ENCODE data around the gene CFAP46.

GRCh38 chr10:132799865-132800264 is 142.5 kb downstream of the CFAP46 start:
- TF ChIP-seq ARNT (IDR thresholded peaks at IDR 0.05) (no peak), BHLHE40 (IDR thresholded peaks at IDR 0.05; ENCODE audit: borderline replicate concordance) (no peak), TARDBP (IDR thresholded peaks at IDR 0.05) (no peak), PKNOX1 (IDR thresholded peaks at IDR 0.05) (no peak), FOXM1 (IDR thresholded peaks at IDR 0.05; ENCODE audit: borderline replicate concordance) (no peak), FOXA1 (IDR thresholded peaks at IDR 0.05) (no peak), SUZ12 (IDR thresholded peaks at IDR 0.05) (no peak), FOXK2 (IDR thresholded peaks at IDR 0.05) (no peak), SP1 (IDR thresholded peaks at IDR 0.05) (no peak), LEF1 (IDR thresholded peaks at IDR 0.05; ENCODE audit: borderline replicate concordance) (no peak), ELF4 (IDR thresholded peaks at IDR 0.05) (no peak)
